Thyroid gland (tissue), 4 donors: Measurements from ENCODE around the gene RHPN2.

Experiments used
- CTCF ChIP-seq, 6 experiments: fragments of 200-600 bp in 3 of 6; fragments of 450-650 bp in 3 of 6; sonication (generic) in 3 of 6; IDR thresholded peaks; one replicate each; pipeline ENCODE4 v1.5.1; 2016 to 2019; ENCODE audit warnings: antibody characterized with exemption in 6 of 6, mild to moderate bottlenecking in 2 of 6, inconsistent platforms in 1 of 6, moderate library complexity in 1 of 6
- POLR2A ChIP-seq, 2 donors: fragments of 450-650 bp; IDR thresholded peaks; one replicate each; pipeline ENCODE4 v1.6.1; 2017; ENCODE audit warnings: antibody characterized with exemption in 2 of 2, mild to moderate bottlenecking in 2 of 2, moderate library complexity in 1 of 2

- no peak for TF ChIP-seq POLR2A (IDR thresholded peaks at IDR 0.05)
- TF ChIP-seq CTCF (IDR thresholded peaks at IDR 0.05): no peak
Observed at GRCh38 chr19:33066543-33066942, 1.9 kb upstream of the RHPN2 start.
